HG03575 (cell line): ENCODE results near the gene ANKRD50.

Experiments
- ATAC-seq: cut with Tn5 transposase; IDR thresholded peaks from one replicate; pipeline ENCODE4 v1.9.1; 2021; ENCODE audit not compliant: unreplicated experiment, insufficient number of reproducible peaks, low FRiP score; ENCODE audit errors: extremely low read depth

Gene ANKRD50

DNA sequence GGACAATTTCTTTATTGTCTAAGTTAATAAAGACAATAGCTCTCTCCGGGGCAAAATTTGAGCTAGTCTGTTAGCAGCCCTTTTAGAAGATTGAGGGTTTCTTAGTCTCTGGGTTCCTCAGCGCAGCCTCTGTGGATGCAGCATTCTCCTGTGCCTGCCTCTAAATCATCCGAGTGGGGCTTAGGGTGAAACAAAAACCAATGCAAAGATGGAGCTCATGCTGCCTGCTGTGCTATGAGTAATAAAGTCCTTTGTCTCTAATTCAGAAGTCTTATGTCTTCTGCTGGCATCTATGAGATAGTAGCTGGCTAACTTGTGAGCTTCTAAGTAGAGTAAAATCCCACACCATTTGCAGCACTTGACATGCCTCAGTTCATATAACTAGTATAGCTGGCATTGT lies 67.9 kb downstream of the ANKRD50 start:
- no peak for ATAC-seq

DNA sequence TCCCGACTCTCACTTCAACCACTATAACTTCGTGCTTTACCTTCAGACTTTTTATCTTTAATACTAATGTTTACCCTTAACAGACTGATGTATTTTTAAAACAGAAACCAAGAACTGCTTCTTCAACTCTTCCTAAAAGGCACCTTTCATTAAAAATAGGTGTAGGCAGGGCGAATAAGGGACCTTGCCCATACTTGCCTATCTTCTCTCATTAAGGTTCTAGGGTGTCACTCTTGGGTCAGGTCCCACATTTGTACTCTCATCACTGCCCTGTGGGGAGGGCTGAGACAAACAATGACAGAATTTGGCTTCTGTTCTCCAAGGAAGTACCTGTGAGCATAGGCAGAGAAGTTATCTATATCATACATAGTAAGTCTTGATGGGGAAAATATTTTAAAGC lies 69.7 kb downstream of the ANKRD50 start:
- no peak for ATAC-seq

DNA sequence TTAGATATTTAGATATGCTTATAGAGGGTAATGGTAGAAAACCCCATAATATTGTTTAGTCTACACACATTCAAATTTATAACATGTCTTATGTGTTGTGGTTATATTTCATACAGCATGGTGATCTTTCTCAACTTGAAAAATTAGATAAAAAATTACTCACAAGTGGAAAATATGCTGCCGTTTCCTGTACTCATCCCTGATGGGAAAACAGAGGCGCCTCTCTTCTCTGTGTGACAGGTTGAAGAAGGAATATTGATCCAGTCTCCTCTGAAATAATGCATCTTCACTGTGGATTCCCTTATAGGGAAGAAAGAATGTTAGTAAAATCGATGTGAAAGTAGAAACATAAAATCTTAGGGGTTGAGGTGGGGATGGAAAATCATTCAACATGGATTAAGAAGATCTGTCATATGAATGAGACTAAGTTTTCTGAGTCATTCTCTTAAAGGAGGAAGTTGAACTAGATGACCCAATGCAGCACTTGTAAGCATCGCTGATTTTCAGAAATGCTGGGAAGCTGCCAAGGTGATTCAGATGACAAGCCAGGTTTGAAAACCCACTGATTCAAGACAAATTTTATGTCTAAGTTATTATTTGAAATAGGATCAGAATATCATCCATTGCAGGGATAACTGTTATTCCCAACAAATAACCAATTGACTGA lies 70.7 kb downstream of the ANKRD50 start:
- no peak for ATAC-seq

DNA sequence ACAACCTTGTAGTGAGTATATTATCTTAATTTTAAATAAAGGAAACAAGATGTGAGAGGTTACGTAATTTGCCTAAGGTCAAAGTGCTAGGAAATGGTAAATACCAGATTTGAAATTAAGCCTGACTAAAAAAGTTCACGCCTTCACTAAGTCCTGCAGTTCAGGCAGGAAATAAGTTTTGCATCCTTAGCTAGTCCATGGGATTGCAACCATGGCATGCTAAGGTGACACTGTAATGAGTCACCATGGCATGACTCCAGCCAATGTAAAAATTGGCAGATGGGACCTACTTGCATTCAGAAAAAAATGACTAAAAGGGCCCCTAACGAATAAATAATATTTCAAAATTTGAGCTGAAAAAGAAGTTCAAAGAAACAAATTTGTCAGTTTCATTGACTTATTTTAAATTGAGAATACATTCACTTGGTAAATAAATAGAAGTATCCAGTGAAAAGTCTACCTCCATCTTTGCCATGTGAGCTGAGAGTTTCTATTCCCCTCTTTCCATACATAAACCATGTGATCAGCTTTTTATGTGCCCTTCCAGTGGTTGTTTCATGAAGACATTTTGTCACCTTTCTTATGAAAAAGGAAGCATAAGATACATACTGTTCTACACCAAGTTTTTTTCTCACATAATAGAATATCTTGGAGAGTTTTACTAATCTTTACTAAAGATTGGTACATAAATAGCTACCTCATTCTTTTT lies 72.4 kb downstream of the ANKRD50 start:
- no peak for ATAC-seq

GRCh38 chr4:124637321-124637720 lies 75.2 kb downstream of the ANKRD50 start:
- no peak for ATAC-seq

GRCh38 chr4:124636788-124637187 lies 75.7 kb downstream of the ANKRD50 start:
- no peak for ATAC-seq

DNA sequence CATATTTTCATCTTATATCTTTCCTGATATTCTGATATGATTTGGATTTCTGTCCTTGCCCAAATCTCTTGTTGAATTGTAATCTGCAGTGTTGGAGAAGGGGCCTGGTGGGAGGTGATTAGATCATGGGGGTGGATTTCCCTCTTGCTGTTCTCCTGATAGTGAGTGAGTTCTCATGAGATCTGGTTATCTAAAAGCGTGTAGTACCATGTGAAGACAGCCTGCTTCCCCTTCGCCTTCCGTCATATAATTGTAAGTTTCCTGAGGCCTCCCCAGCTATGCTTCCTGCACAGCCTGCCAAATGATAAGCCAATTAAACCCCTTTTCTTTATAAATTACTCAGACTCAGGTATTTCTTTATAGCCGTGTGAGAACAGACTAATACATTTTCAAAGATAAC lies 77.2 kb downstream of the ANKRD50 start:
- no peak for ATAC-seq

GRCh38 chr4:124633285-124633941 lies 79.1 kb downstream of the ANKRD50 start:
- ATAC-seq, result no peak

- ATAC-seq, result no peak
These were observed 80.1 kb downstream of the ANKRD50 start for GRCh38 chr4:124632439-124632838.

- peak; percentile 98 for ATAC-seq
These were observed 80.8 kb downstream of the ANKRD50 start for GRCh38 chr4:124631760-124632159.

GRCh38 chr4:124629681-124630080 lies 82.9 kb downstream of the ANKRD50 start:
- ATAC-seq, result no peak
